ENCODE data around the gene AIG1.
"Not testable (repeated sequence)": the region's sequence is repeated elsewhere in the genome, so short reads cannot be mapped to it uniquely, and the experiment has no call there.

Gene AIG1

DNA sequence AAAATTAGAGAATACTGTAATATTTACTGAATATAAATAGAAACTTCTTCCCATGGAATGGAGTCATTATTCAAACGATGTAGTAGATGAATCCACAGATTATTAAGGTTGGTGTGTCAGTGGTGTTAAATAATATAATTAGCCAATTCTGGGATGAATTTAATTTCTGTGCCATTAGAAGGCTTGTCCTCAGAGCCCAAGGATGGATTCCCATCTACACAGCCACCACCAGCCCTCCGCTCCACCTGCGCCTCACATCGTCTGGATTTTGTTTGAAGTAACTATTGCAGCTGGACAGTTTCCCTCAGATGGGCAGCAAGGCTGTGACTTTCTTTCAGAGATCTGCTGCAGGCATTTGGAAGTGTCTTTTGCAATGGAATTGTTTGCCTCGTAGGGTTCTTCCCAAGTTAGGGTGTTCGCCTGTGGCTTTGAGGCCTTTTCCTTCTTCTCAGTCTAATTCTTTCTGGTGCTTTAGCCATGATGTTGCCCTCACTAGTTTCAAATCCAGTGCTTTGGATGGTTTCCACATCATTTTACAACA lies 104.7 kb downstream of the AIG1 start:
- no peak for DNase-seq (ENCODE audit: low read depth)

GRCh38 chr6:143166247-143166695 lies 105.6 kb downstream of the AIG1 start:
- no peak for DNase-seq (ENCODE audit: low read depth)

DNA sequence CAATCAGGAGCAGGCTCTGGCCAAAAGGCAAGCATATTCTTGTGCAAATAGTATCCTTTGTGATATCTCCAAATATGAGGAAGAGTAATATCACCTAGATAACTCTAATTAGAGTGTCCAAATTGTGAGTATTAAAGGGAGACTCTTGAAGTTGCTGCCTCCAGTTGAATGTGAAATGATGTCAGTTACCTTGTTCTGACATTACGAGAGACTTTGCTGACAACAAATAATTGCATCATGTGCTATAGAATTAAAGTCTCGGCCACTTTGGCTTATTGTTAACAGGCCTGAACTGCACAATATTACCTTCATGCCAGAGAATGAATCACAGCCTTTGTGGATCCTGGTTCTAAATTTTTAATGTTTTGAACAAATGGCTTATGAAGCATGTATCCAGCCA lies 106.5 kb downstream of the AIG1 start:
- DNase-seq (ENCODE audit: low read depth) = no peak

DNA sequence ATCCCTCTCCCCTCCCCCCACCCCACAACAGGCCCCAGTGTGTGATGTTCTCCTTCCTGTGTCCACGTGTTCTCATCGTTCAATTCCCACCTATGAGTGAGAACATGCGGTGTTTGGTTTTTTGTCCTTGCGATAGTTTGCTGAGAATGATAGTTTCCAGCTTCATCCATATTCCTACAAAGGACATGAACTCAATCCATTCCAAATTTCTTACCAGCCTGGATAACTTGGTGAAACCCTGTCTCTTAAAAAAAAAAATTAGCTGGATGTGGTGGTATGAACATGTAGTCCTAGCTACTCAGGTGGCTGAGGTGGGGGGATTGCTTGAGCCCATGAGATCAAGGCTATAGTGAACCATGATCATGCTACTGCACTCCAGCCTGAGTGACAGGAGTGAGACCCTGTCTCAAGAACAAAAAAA lies 107.7 kb downstream of the AIG1 start:
- DNase-seq (ENCODE audit: low read depth) = not testable (repeated sequence)

DNA sequence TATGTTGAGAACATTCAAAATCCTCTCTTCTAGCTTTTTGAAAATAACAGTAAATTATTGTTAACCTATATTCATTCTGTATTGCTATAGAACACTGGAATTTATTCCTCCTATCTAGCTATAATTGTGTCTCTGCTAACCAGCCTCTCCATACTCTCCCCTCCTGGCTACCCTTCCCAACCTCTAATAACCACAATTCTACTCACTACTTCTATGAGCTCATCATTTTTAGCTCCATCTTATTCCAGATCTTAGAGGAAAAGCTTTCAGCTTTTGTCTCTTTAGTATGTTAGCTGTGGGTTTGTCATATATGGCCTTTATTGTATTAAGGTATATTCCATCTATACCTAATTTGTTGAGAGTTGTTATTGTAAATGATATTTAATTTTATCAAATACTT lies 108.8 kb downstream of the AIG1 start:
- DNase-seq (ENCODE audit: low read depth) = no peak

DNA sequence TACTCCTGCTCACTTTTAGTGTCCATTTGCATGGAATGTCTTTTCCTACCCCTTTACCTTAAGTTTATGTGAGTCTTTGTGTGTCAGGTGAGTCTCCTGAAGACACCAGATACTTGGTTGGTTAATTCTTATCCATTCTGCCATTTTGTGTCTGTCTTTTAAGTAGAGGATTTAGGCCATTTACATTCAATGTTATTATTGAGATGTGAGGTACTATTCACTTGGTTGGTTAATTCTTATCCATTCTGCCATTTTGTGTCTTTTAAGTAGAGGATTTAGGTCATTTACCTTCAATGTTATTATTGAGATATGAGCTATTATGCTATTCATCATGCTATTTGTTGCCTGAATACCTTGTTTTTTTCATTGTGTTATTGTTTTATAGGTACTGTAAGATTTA lies 113.8 kb downstream of the AIG1 start:
- DNase-seq (ENCODE audit: low read depth) = no peak

- no peak for DNase-seq (ENCODE audit: low read depth)
Measured at GRCh38 chr6:143174951-143175350, 114.3 kb downstream of the AIG1 start.

DNA sequence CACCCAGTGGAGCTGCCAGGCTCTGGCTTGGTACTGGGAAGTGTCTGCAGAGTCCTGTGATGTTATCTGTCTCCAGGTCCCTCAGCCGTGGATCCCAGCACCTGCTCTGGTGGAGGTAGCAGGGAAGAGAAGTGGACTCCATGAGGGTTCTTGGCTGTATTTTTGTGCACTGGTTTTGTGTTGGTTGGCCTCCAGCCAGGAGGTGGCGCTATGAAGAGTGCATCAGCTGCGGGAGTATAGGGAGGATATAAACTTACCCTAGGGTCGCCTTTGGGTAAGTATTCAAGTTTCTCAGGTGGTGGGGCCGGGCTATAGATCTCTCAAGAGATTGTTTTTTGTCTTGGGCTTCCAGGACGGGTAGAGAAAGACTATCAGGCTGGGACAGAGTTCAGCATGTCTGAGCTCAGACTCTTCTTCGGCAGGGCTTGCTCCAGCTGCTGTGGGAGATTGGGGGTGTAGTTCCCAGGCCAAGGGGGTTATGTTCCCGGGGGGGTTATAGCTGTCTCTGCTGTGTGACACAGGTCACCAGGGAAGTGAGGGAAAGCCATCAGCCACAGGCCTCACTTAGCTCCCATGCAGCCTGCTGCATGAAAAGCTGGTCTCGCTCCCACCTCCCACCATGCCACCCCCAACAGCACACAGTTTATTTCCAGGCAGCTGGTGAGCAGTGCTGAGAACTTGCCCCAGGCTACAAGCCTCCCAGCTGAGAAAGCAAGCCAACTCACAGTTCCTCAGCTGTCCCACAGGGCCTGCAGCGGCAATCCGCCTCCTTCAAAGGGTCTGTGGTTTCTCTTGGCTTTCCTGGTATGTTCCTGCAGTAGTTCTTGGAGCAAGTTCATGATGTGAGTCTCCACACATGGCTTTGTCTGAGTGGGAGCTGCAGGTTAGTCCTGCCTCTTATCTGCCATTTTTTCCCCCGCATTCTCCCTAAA lies 115.7 kb downstream of the AIG1 start:
- DNase-seq (ENCODE audit: low read depth) = no peak

- no peak for DNase-seq (ENCODE audit: low read depth)
Measured at GRCh38 chr6:143177706-143178105, 117.0 kb downstream of the AIG1 start.

GRCh38 chr6:143179096-143179495 lies 118.4 kb downstream of the AIG1 start:
- DNase-seq (ENCODE audit: low read depth) = no peak

GRCh38 chr6:143179901-143180612 lies 119.4 kb downstream of the AIG1 start:
- no peak for DNase-seq (ENCODE audit: low read depth)

GRCh38 chr6:143180826-143181225 lies 120.1 kb downstream of the AIG1 start:
- no peak for DNase-seq (ENCODE audit: low read depth)

- DNase-seq (ENCODE audit: low read depth) = no peak
Measured at GRCh38 chr6:143183666-143184065, 123.0 kb downstream of the AIG1 start.

DNA sequence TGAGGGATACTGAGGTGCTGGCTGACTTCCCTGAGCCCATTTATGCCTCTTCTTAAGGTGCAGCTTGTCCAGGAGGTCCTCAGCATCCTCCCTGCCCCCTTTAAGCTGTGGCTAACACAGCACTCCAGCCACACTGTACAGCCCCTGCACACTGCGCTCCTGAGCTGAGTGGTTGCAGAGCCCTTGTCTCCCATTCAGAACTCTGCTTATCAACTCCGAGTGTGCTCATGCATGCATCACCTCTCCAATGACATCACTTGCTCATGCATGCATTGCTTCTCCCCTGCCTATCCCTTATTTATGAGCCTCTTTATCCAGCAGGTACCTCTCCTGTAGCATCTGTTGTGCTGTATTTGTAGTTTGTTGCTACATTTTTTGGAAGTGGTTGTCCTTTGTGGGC lies 124.6 kb downstream of the AIG1 start:
- no peak for DNase-seq (ENCODE audit: low read depth)

DNA sequence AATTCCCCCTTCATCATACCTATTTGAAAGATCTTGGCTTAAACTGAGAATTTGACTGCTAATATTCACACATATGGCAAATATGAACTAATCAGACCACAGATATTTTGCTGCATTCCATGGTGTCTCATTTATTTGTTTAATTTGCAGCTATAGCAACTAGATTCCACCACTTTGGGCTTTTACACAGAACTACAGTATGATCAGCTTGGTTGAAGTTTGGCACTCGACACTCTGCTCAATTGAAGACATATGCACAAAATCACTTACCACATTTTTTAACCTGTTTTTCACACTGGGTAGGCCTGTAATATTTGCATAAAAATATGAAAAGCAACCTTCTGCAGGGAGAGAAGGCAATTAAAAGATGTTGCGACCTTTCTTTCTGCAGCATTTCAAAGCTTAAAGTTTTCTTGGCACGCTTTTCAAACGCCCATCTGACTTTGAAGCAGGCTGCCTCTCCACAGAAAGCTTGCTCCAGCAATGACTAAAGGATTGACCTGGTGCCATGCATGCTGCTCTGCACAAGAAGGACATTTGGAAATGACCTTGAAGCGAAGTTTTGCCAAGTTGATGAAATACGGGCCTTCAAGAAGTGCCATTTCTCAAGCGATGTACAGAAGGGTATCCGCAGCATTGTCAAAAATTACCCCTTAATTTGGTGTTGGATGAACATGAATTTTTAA lies 126.7 kb downstream of the AIG1 start:
- DNase-seq (ENCODE audit: low read depth) = no peak

DNA sequence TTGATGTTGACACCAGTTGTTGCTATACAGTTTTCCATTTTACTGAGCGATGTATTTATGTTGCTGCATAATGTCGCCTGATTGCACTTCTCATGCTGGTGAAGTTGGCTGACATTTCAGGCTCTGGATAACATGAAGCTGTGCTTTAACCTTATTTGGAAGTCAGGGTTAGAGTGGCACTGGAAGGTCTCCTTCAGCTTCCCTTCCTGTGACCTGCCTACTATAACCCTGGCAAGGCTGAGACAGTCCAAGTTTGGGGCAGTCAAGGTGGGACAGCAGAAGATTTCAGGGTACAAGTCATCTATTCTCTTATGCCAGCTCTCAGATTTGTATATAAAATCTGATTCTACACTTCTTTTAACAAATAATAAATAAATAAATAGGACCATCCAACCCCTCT lies 127.6 kb downstream of the AIG1 start:
- no peak for DNase-seq (ENCODE audit: low read depth)

- no peak for DNase-seq (ENCODE audit: low read depth)
Measured at GRCh38 chr6:143191361-143191760, 130.7 kb downstream of the AIG1 start.

DNA sequence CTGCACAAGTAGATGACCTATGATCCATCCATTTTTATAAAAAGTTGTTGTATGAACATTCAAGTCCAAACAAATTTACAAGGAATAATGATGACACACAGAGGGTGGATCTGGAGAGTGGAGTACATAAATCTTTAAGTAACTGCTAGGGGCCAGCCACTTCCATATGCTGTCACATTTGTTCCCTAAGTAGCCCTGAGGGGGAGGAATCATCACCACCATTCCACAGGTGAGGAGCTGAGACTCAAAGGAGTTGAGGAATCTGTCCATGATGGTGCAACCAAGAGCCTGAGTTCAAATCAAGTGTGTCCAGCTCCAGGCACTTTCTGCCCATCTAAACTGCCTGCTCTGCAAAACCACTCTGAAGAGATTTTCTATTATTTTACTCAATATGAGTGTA lies 132.1 kb downstream of the AIG1 start:
- no peak for DNase-seq (ENCODE audit: low read depth)

DNA sequence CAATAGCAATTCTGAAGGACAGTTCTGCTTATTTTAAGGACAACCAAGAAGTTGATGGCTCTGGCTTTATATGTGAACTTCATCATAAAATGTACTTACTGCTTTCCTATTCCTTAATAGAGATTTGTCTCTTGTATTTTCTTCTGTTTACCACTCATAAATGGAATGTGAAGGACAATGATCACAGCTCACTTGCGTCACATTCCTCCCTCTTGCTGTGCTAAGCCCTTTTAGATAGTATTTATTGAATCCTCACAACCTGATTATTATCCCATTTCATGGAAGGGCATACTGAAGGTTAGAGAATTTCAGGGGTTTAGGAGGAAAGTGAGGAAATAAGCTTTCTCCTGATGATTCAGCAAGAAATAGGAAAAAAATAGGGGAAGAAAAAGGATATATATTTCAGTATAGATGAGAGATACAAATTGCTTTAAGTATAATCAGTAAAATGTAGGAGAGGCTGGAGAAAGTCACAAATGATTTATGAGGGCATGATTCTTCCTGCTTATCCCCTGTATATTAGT lies 132.9 kb downstream of the AIG1 start:
- no peak for DNase-seq (ENCODE audit: low read depth)

DNA sequence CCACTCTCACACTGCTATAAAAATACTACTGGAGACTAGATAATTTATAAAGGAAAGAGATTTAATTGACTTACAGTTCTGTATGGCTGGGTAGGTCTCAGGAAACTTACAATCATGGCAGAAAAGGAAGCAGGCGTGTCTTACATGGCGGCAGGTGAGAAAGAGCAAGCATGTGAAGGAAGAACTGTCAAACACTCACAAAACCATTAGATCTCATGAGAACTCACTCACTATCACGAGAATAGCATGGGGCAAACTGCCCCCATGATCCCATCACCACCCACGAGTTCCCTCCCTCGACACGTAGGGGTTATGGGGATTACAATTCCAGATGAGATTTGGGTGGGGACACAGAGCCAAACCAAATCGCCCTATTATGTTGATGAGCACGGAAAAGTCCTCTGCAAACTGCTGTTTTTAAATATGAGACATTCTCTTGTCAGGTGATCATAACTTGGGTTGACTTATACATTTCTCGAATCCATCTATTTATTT lies 133.5 kb downstream of the AIG1 start:
- DNase-seq (ENCODE audit: low read depth) = no peak

- no peak for DNase-seq (ENCODE audit: low read depth)
Measured at GRCh38 chr6:143195349-143195845, 134.7 kb downstream of the AIG1 start.

Data from stimulated activated CD8-positive, alpha-beta memory T cell treated with anti-CD3 and anti-CD28 coated beads, Interleukin-4, amount 100 ng/mL, for 24 hours (primary cell).